ENCODE measurements around the gene TSHZ1.
A peak's percentile ranks its signal among the peaks of the same experiment; 100 is the strongest.

Gene TSHZ1

DNA sequence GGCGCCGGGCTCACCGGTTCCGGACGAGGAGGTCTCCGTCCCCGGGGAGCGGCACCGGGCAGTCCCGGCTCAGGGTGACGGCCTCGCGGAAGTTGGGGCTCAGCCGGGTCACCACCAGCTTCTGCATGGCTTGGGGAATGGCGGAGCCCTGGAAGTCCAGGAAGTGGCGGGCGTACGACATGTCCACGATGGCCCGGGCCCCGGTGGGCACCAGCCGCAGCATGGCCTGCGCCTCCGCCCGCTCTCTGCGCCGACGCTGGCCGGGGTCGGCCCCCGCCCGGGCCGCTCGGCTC is 1.8 kb upstream of the TSHZ1 start:
- Histone ChIP-seq H3K4me3 (ENCODE audit: low read length in 2 of 2) (peak overlapping the region; percentile 76 to 79), H3K4me1 (ENCODE audit: control insufficient read depth in 2 of 2, insufficient read depth in 2 of 2, low read length in 2 of 2) (peaks cover 26 to 39% of the 10 kb centered on the region in 2 donors), H3K36me3 (ENCODE audit: control insufficient read depth in 2 of 2, insufficient read depth in 2 of 2, low read length in 2 of 2) (no peaks in the 10 kb centered on the region), H3K9ac (ENCODE audit: low read depth in 1 of 2, low read length in 2 of 2) (peak overlapping the region; percentile 86 to 90), H3K27ac (ENCODE audit: low read depth in 2 of 2, low read length in 2 of 2) (peak overlapping the region; percentile 95 to 97), H3K27me3 (ENCODE audit: control insufficient read depth in 2 of 2, insufficient read depth in 2 of 2, low read length in 2 of 2) (no peaks in the 10 kb centered on the region), H3K9me3 (ENCODE audit: control insufficient read depth in 2 of 2, low read length in 2 of 2) (no peaks in the 10 kb centered on the region)

- peak within 1 kb of the TSS; percentile 76 to 79 for H3K4me3 ChIP-seq (ENCODE audit: low read length in 2 of 2)
- no peaks in the 10 kb centered on the region for H3K9me3 ChIP-seq (ENCODE audit: control insufficient read depth in 2 of 2, low read length in 2 of 2)
- no peaks in the 10 kb centered on the region for H3K36me3 ChIP-seq (ENCODE audit: control insufficient read depth in 2 of 2, insufficient read depth in 2 of 2, low read length in 2 of 2)
- H3K9ac ChIP-seq (ENCODE audit: low read depth in 1 of 2, low read length in 2 of 2) = peak within 1 kb of the TSS; percentile 89 to 90
- no peaks in the 10 kb centered on the region for H3K27me3 ChIP-seq (ENCODE audit: control insufficient read depth in 2 of 2, insufficient read depth in 2 of 2, low read length in 2 of 2)
- peak within 1 kb of the TSS; percentile 95 to 97 for H3K27ac ChIP-seq (ENCODE audit: low read depth in 2 of 2, low read length in 2 of 2)
- H3K4me1 ChIP-seq (ENCODE audit: control insufficient read depth in 2 of 2, insufficient read depth in 2 of 2, low read length in 2 of 2) = peaks cover 21 to 40% of the 10 kb centered on the region in 2 donors
Observed at GRCh38 chr18:75209129-75209950, 1.3 kb upstream of the TSHZ1 start, which contains the start of gene PTGR3. Gene PTGR3, minus strand, starts transcription at chr18:75209139. Its CDS starts 81 bp downstream, at chr18:75209058.

DNA sequence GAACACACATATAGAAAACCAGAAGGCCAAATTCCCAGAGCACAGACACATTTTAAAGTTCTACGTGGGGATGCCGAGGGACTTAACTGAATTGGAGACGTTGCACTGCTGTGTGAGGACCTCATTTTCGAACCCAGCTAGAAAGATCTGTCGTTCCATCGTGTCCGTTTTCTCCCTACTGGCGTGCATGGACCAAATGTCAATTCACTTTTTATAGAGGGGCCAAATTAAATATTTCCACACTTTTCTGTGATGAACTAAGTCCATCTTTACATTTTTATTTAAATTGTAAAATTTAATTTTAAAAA is 692 bp upstream of the TSHZ1 start:
- Histone ChIP-seq H3K4me3 (ENCODE audit: low read length in 2 of 2) (peak overlapping the region; percentile 76 to 79), H3K27ac (ENCODE audit: low read depth in 2 of 2, low read length in 2 of 2) (peak overlapping the region; percentile 95 to 97), H3K4me1 (ENCODE audit: control insufficient read depth in 2 of 2, insufficient read depth in 2 of 2, low read length in 2 of 2) (peaks cover 25 to 42% of the 10 kb centered on the region in 2 donors), H3K36me3 (ENCODE audit: control insufficient read depth in 2 of 2, insufficient read depth in 2 of 2, low read length in 2 of 2) (no peaks in the 10 kb centered on the region), H3K27me3 (ENCODE audit: control insufficient read depth in 2 of 2, insufficient read depth in 2 of 2, low read length in 2 of 2) (no peaks in the 10 kb centered on the region), H3K9ac (ENCODE audit: low read depth in 1 of 2, low read length in 2 of 2) (peak overlapping the region; percentile 89 to 90), H3K9me3 (ENCODE audit: control insufficient read depth in 2 of 2, low read length in 2 of 2) (no peaks in the 10 kb centered on the region)

DNA sequence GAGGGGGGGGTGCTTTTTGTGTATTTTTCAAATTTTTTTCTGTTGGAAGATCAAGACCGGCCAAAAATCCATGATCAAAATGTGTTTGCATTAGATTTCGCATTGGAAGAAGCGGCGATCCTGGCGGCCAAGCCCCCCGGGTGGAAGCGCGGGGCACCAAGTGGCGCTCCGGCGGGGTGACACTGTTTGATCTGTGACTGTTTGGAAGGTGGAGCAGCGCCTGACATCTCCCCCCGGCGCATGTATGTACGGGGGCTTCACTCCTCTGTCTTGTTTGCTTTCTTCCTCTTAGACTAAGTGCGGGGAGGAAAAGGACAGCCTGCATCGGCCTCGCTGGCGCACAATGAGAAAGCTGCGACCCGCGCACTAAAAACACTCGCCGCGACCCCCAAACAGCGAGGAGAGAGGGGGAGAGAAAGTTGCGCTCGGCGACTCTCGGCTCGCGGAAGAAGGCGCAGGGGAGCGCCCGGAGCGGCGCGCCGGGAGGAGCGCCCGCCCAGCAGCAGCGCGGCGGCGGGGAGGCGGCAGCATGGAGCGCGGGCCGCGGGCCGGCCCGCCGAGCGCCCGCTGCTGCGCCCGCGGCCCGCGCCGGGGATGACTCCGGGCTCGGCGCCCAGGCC is 515 bp downstream of the TSHZ1 start:
- H3K4me1 ChIP-seq (ENCODE audit: control insufficient read depth in 2 of 2, insufficient read depth in 2 of 2, low read length in 2 of 2) = peaks cover 30 to 51% of the 10 kb centered on the region in 2 donors
- peak overlapping the region; percentile 95 to 97 for H3K27ac ChIP-seq (ENCODE audit: low read depth in 2 of 2, low read length in 2 of 2)
- no peaks in the 10 kb centered on the region for H3K36me3 ChIP-seq (ENCODE audit: control insufficient read depth in 2 of 2, insufficient read depth in 2 of 2, low read length in 2 of 2)
- no peaks in the 10 kb centered on the region for H3K9me3 ChIP-seq (ENCODE audit: control insufficient read depth in 2 of 2, low read length in 2 of 2)
- H3K4me3 ChIP-seq (ENCODE audit: low read length in 2 of 2) = peak overlapping the region; percentile 76 to 79
- no peaks in the 10 kb centered on the region for H3K27me3 ChIP-seq (ENCODE audit: control insufficient read depth in 2 of 2, insufficient read depth in 2 of 2, low read length in 2 of 2)
- H3K9ac ChIP-seq (ENCODE audit: low read depth in 1 of 2, low read length in 2 of 2) = peak overlapping the region; percentile 89 to 90

- Histone ChIP-seq H3K36me3 (ENCODE audit: control insufficient read depth in 2 of 2, insufficient read depth in 2 of 2, low read length in 2 of 2) (no peaks in the 10 kb centered on the region), H3K9me3 (ENCODE audit: control insufficient read depth in 2 of 2, low read length in 2 of 2) (no peaks in the 10 kb centered on the region), H3K4me1 (ENCODE audit: control insufficient read depth in 2 of 2, insufficient read depth in 2 of 2, low read length in 2 of 2) (peaks cover 31 to 56% of the 10 kb centered on the region in 2 donors), H3K27me3 (ENCODE audit: control insufficient read depth in 2 of 2, insufficient read depth in 2 of 2, low read length in 2 of 2) (no peaks in the 10 kb centered on the region), H3K9ac (ENCODE audit: low read depth in 1 of 2, low read length in 2 of 2) (peak overlapping the region; percentile 63 to 80), H3K27ac (ENCODE audit: low read depth in 2 of 2, low read length in 2 of 2) (peak overlapping the region; percentile 60 to 65), H3K4me3 (ENCODE audit: low read length in 2 of 2) (peak overlapping the region; percentile 73 to 78)
Observed at GRCh38 chr18:75211626-75211952, 992 bp downstream of the TSHZ1 start.

- peaks cover 31 to 60% of the 10 kb centered on the region in 2 donors for H3K4me1 ChIP-seq (ENCODE audit: control insufficient read depth in 2 of 2, insufficient read depth in 2 of 2, low read length in 2 of 2)
- no peaks in the 10 kb centered on the region for H3K9me3 ChIP-seq (ENCODE audit: control insufficient read depth in 2 of 2, low read length in 2 of 2)
- H3K27me3 ChIP-seq (ENCODE audit: control insufficient read depth in 2 of 2, insufficient read depth in 2 of 2, low read length in 2 of 2) = no peaks in the 10 kb centered on the region
- H3K9ac ChIP-seq (ENCODE audit: low read depth in 1 of 2, low read length in 2 of 2) = peak overlapping the region; percentile 63 to 80
- peak overlapping the region; percentile 60 to 65 for H3K27ac ChIP-seq (ENCODE audit: low read depth in 2 of 2, low read length in 2 of 2)
- no peaks in the 10 kb centered on the region for H3K36me3 ChIP-seq (ENCODE audit: control insufficient read depth in 2 of 2, insufficient read depth in 2 of 2, low read length in 2 of 2)
- H3K4me3 ChIP-seq (ENCODE audit: low read length in 2 of 2) = peak overlapping the region; percentile 73 to 78
Observed at GRCh38 chr18:75211953-75212750, 1.6 kb downstream of the TSHZ1 start.

DNA sequence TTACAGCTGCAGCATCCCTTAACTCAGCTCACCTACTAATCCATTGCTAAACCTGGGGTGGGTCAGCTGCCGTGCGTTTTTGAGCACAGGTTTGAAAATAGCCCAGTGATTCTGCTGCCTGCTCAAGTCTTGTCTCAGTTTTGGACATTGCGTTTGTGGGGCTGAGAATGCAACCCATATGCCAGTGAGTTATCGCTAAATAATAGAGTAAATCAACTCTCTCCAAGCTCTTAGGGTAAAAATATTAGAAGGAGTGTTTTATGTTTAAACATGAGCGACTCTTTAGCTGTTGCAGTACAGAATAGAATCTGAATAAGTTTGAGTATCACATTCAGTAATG is 2.1 kb downstream of the TSHZ1 start:
- Histone ChIP-seq H3K9ac (ENCODE audit: low read depth in 1 of 2, low read length in 2 of 2) (peak overlapping the region in 1 of 2 donors; percentile 80), H3K9me3 (ENCODE audit: control insufficient read depth in 2 of 2, low read length in 2 of 2) (no peaks in the 10 kb centered on the region), H3K27me3 (ENCODE audit: control insufficient read depth in 2 of 2, insufficient read depth in 2 of 2, low read length in 2 of 2) (no peaks in the 10 kb centered on the region), H3K36me3 (ENCODE audit: control insufficient read depth in 2 of 2, insufficient read depth in 2 of 2, low read length in 2 of 2) (no peaks in the 10 kb centered on the region), H3K4me3 (ENCODE audit: low read length in 2 of 2) (peak overlapping the region; percentile 73 to 78), H3K27ac (ENCODE audit: low read depth in 2 of 2, low read length in 2 of 2) (peak overlapping the region in 1 of 2 donors; percentile 65), H3K4me1 (ENCODE audit: control insufficient read depth in 2 of 2, insufficient read depth in 2 of 2, low read length in 2 of 2) (peaks cover 31 to 60% of the 10 kb centered on the region in 2 donors)

DNA sequence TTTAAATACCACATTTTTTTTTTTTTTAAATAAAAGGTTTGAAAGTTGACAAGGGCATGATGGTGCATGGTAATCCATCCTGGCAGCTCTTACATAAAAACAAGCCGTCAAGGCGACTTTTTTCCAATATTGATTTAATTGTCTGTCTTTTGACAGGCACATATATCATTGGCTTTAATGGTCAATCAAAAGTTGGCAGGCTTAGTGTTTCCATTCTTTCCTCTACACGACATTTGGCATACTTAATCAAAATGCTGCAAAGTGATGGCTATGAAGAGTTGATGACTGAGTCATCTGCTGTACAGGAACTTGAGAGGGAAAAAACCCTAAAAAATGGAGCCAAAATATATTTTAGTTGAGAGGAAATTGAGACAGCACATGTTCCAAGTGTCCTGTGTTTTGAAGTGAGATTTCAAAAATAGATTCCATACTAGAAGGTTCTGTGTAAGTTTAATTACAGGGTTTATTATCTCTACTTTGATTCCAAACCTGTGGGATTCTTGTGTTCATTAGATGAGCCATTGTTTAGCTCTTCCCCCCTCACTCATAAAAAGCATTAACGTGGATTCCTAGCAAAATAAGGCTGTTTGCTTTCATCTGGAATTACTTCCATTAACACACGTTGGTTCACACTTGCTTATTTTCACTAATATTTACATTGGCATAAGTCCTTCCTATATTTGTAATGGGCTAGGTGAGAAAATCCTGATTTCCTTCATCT is 3.2 kb downstream of the TSHZ1 start:
- Histone ChIP-seq H3K27ac (ENCODE audit: low read depth in 2 of 2, low read length in 2 of 2) (peak overlapping the region in 1 of 2 donors; percentile 52), H3K9me3 (ENCODE audit: control insufficient read depth in 2 of 2, low read length in 2 of 2) (no peaks in the 10 kb centered on the region), H3K4me1 (ENCODE audit: control insufficient read depth in 2 of 2, insufficient read depth in 2 of 2, low read length in 2 of 2) (peaks cover 37 to 69% of the 10 kb centered on the region in 2 donors), H3K4me3 (ENCODE audit: low read length in 2 of 2) (peak overlapping the region; percentile 4 to 39), H3K27me3 (ENCODE audit: control insufficient read depth in 2 of 2, insufficient read depth in 2 of 2, low read length in 2 of 2) (no peaks in the 10 kb centered on the region), H3K9ac (ENCODE audit: low read depth in 1 of 2, low read length in 2 of 2) (peak overlapping the region in 1 of 2 donors; percentile 34), H3K36me3 (ENCODE audit: control insufficient read depth in 2 of 2, insufficient read depth in 2 of 2, low read length in 2 of 2) (no peaks in the 10 kb centered on the region)

GRCh38 chr18:75214332-75214690 is 3.7 kb downstream of the TSHZ1 start:
- Histone ChIP-seq H3K9me3 (ENCODE audit: control insufficient read depth in 2 of 2, low read length in 2 of 2) (no peaks in the 10 kb centered on the region), H3K4me3 (ENCODE audit: low read length in 2 of 2) (peak overlapping the region; percentile 4 to 39), H3K4me1 (ENCODE audit: control insufficient read depth in 2 of 2, insufficient read depth in 2 of 2, low read length in 2 of 2) (peaks cover 37 to 70% of the 10 kb centered on the region in 2 donors), H3K9ac (ENCODE audit: low read depth in 1 of 2, low read length in 2 of 2) (peak overlapping the region in 1 of 2 donors; percentile 34), H3K27me3 (ENCODE audit: control insufficient read depth in 2 of 2, insufficient read depth in 2 of 2, low read length in 2 of 2) (no peaks in the 10 kb centered on the region), H3K36me3 (ENCODE audit: control insufficient read depth in 2 of 2, insufficient read depth in 2 of 2, low read length in 2 of 2) (no peaks in the 10 kb centered on the region), H3K27ac (ENCODE audit: low read depth in 2 of 2, low read length in 2 of 2) (peak overlapping the region in 1 of 2 donors; percentile 71)
